NCI-H1436 (cell line): ENCODE measurements around the gene STOML3.
"Not testable (repeated sequence)": the region's sequence is repeated elsewhere in the genome, so short reads cannot be mapped to it uniquely, and the experiment has no call there.

Experiments
- DNase-seq: peaks from one replicate; lab custom pipeline; 2025; lab: John Stamatoyannopoulos, UW

Gene STOML3, protein sequence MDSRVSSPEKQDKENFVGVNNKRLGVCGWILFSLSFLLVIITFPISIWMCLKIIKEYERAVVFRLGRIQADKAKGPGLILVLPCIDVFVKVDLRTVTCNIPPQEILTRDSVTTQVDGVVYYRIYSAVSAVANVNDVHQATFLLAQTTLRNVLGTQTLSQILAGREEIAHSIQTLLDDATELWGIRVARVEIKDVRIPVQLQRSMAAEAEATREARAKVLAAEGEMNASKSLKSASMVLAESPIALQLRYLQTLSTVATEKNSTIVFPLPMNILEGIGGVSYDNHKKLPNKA

DNA sequence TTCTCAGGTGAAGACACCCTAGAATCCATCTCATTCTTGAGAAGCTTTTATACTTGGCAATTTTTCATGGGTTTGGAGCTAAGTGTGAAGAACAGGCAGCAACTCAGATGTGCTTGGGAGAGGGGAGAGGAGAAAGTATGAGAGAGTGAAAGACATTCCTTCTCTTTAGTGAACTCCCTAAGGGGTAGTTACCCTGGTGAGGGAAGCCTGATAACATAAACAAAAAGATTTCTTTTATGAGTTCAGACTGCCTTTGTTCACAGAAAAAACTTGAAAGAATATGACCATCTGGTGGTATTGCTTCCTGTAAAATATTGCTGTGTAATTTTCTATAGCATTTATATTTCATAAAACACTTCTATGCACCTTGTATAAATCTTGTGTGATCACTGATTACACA is at the start of gene STOML3:
Gene STOML3, minus strand, starts transcription at position 139 of the 400 bp plus-strand sequence. Its CDS starts 110 bp downstream, at position 29.
- DNase-seq, result no peak

DNA sequence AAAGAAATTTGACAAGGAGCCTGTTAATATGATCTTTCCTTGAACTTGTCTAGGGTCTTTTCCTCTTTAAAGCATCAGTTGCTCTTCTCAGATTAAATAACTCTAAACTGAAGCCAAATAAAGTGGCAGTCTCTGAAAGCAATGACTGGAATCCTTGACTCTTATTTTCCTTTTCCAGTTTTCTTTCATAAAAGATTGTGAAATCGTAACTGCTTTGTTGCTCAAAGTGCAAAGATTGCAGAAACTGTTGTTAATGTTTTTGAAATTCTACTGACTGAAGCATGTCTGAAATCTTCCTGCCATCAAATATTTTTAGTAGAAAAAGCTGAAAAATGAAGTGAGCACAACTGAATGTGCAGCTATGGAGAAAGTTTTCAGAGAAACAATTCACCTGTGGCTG is 49.6 kb upstream of the STOML3 start:
- DNase-seq, result no peak

DNA sequence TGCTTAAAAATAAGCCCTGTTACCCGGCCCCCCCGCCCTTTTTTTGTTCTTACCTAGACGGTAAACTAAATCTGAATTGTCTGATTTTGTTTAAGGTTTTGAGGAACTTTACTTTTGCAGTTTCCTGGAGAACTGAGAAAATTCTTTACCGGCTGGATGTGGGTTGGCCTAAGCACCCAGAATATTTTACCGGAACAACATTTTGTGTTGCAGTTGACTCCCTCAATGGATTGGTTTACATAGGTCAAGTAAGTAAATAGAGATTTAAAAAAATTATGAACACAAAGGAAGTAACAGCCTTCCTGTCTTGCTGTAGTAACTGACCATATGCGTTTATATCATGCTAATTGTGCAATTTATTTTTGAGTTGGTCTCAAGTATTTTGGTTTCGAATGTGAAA is 48.4 kb upstream of the STOML3 start:
- no peak for DNase-seq

DNA sequence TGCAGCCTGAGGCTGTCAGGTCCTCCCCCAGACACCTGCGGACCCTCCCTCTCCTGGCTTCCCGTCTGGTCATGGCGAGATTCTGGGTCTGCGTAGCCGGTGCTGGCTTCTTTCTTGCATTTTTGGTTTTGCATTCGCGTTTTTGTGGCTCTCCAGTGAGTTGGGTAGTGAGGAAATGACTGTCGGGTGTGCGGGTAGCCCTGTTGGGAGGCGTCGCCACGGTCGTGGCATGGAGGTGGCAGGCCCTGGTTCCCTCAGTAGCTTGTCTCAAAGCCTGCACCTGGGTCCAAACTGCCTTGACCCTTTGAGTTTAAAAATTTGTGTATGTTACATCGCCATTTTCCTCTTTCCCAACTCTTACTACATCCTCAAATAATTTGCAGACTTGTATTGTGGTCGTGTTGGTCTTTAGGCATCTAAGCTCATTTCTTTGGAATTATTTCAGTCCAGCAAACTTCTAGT is 48.0 kb upstream of the STOML3 start:
- no peak for DNase-seq

DNA sequence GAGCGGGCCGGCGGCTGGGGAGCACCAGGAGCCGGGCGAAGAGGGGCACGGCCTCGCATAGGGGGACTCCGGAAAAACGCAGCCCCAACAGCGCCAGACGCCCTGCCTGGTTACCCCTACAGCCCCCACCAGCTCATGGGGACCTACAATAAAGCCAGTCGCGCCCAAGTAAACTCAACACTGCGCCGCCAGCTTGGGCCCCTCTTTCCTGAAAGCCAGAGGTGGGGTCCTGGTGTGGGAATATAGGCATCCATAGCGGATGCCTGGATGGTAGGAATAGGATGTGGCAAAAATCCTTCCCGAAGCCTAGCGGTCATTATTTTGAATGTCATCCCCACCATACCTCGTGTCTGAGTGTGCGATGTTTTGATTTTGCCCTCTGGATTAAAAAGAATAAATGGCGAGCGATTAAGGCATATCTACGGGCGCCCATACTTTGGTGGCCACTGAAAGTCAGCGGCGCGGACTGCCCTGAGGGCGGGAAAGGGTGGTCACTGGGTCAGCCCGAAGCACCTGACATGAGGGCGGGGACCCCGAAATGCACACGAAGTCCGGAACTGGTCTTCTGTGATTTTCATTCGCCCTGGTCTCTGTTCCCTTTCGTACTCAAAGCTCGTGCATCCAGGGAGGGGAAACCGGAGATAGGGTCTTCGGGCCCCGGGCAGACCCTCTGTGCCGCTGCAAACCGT is 47.4 kb upstream of the STOML3 start, which contains the start of the genes NHLRC3 and PROSER1:
Gene NHLRC3, plus strand, starts transcription at position 577 of the 689 bp plus-strand sequence. CDS start 184 bp downstream, outside the sequence.
Gene PROSER1, minus strand, starts transcription at position 210 of the 689 bp plus-strand sequence. CDS start 847 bp downstream, outside the sequence.
- DNase-seq, result peak; percentile 79

DNA sequence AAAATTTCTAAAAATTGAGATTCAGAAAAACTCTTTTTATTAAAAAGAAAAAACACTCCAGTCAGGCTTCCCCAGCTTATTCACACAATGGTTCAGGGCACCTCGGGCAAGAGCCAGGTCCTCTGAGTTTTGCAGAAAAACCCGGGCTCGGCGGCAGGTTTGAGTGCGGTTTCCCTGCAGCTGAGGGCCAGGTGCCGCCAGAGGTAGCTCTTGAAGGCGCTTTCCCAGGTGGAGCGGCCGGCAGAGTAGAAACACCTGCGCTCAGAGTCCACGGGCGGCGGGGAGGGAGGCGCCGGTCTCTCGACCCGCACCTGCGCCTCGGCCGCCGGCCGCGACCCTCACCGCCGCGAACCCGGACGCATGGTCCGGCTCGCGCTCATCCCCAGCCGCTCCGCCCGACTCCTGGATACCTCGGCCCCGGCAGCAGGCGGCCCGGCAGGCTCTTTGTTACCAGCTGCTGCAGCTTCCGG is 46.8 kb upstream of the STOML3 start:
- peak; percentile 32 for DNase-seq

DNA sequence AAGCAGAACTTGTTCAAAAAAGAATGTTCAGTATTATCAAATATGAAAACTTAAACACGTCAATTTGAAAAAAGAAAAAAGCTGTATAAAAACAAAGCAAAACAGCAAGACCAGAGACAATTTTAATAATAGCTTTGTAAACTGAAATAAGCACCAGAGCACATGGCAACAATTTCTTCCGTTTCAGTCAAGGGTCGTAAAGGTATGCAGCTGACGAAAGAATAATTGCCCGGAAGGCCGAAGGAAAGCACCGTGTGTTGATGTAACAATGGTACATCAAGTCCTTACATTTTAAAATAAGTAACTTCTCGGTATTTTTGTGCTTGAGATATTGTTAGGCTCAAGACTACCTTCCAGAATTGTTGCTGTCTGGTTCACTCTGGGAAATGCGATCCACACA is 45.6 kb upstream of the STOML3 start:
- DNase-seq, result no peak

DNA sequence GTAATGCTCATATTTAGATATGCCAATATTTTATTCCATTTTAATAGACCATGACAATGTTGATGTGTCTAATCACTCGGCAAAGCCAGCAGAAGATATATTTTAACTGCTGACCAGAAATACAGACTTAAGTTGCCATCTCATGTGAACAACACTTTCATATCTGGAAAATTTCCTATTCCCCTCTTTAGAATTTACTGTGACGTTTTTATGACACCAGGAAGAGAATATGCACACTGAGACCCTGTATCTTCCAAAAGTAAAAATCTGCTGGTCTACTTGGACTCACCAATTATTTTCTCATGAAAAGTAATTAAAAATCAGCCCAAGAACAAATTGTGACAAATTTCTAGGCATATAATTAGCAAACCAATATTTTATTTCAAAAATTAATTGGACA is 45.2 kb upstream of the STOML3 start:
- DNase-seq, result no peak

DNA sequence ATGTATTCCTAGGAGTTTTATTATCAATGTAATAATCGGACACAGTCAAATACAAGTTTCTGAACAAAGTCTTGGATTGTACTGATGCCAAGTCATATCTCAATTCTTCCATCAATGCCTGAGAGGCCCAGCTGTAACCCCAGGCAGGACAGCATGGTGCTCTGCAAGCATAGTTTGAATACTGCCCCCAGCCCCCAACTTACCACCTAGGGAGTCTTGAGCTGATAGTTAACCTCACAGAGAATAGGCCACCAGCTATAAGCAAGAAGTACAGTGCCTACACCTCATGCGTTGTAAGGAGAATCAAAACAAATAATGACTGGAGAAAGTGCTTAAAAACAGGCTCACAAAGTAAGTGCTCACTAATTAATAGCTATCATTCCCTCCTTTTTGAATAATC is 44.6 kb upstream of the STOML3 start:
- DNase-seq, result no peak

DNA sequence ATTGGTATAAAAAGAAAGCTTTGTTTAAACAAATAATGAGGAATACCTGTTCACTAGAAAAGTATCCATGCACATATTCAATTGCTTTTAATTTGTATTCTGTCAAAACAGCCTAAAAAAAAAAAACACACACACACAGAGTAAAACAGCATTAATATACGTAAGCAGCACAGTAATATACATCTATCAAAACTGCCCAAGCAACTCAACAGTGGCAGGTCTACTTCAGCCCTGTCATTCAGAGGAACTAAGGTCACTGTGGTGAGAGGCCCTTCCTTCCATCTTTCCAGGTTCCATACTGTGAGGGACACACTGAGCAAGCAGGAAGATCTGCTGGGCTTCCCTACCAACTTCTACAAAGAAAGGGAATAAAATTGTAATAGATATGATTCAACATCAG is 43.5 kb upstream of the STOML3 start:
- DNase-seq, result no peak

DNA sequence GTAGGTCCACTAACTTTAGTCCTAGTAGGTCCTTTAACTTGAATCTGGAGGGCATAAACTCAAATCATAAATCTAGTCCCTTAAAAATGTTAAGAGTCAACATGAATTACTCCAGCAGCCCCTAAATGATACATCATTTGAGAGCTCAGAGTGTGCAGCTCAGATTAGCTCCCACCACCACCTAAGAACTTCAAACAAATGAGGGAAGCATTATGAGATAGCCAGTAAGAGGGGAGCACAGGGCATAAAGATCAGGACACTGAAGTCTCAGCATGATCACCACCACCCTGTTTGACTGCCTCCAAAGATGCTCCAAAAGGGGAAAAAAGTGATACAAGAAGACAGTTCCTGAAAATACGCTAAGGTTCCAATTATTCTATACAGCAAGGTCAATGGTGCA is 41.5 kb upstream of the STOML3 start:
- no peak for DNase-seq

DNA sequence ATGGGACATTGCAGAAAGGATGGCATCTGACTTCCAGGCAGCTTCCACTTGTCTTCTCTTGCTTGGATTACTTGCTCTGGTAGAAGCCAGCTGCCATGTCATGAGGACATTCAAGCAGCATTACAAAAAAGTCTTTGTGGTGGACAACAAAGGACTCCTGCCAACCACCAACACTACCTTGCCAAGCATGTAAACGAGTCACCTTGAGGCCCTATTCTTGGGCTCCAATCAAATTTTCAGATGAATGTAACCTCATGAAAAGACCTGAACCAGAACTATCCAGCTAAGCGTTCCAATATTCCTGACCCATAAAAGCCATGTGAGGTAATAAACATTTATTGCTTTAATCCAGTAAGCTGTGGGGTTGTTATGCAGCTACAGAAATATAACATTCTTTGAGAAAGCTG is 34.8 kb upstream of the STOML3 start:
- no peak for DNase-seq

DNA sequence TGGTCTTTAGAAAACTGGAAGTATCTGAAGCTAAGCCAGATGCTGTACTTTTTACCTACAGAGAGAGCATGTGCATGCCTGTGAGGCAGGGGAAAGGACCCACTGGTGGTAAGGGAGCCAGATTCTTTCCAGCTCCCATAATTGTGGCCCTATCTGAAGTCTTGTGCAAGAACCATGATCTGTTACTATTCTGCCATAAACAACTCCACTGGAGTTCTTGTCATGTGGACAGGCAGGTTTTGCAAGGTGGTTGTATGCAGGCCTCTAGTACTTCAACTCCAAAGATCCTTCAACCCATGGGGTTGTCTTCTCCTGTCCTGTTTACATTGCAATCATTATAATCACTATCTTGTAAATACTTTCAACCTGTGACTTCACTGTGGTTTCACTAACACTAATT is 33.1 kb upstream of the STOML3 start:
- no peak for DNase-seq

DNA sequence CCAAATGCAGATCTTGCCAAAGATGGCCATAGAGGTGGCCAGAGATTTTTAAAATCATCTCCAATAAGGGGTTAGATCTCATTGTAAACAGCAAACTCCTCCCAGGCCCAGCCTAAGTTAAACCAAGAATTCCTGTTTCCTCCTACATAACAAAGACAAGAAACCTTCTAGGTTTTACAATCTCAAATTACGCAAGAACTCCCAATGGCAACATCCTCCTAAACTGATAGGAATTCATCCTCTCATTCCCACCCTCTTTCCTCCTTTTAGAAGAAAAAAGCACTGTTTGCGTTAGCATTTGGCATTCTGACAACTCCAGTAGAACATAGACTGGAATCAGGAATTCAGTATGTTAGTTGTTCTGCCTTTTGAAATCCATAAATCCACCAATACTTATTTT is 32.7 kb upstream of the STOML3 start:
- no peak for DNase-seq

DNA sequence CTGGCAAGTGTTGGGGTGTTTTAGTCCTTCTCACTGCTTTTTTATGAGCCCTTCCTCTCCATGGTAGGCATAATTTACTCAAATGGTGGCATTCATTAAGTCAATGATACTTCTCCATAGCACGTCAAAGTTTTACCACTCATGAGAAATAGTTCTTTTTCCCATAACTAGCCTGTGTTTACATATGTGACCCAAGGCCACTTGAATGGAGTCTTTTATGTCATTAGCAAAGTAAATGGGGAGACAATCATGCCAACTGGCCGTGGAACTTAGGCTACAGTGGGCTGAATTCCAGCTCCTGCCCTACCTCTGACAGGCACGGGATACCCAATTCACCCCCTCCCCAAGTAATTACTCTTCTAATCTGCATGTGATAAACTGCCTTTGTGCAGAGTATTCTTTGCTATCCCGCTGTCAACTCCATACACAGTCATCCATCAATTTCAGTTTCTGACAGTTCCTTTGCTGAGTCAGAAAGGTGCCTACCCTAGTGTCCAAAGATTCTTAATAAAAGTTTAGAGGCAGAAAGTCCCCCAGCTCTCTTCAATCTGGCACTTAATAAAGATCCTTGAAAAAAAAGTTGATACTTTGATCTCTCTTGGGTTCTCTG is 30.3 kb upstream of the STOML3 start:
- no peak for DNase-seq

DNA sequence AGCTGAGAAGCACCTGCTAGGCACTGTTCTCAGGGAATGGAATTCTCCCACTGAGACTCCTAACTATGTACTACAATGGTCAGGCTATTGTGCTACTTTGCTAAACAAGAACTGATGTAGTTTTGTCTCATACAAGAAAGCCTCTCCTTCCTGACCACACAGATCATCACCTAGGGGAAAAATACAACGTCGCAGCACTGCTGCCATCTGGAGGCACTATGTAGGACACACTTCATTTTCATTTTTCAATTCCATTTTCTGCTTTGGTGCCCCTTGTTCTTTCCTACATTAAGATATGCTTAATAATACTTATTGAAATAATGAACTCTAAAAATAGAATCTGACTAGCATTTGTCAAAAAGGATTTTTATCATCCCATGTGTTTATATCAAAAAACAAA is 26.2 kb upstream of the STOML3 start:
- peak; percentile 11 for DNase-seq

DNA sequence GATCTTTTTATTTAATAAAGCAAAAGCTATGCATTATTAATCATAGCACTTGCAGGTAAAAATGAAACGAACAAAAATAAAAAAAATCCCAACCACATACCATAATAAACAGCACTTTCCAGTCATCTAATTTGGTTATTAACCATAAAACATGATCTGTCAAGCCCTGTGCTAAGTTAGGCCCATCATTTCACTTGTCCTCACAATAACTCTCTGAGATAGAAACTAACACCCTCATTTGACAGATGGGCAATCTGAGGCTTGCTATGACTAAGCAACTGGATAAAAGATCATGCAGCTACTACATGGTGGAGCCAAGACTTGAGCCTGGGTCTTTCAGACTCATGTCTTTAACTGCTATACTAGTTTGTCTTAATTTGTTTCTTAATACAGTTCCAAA is 25.5 kb upstream of the STOML3 start:
- no peak for DNase-seq

DNA sequence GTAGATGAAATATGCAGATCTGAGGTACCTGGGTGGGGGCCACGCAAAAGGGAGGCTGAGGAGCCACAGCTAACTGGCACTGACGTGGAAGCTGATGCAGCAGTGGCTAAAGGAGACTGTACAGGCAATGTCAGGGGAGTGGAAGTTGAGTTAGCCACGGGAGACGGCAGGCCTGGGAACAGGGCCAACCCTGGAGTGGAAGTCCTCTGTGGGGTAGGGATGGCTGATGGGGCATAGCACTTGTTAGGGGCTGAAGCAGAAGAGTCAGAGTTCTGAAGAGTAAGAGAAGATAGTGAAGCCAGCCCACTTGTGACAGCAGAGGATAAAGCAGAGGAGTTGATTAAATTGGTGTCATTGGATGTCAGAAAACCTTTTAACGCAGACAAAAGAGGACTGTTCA is 22.8 kb upstream of the STOML3 start:
- DNase-seq, result no peak

DNA sequence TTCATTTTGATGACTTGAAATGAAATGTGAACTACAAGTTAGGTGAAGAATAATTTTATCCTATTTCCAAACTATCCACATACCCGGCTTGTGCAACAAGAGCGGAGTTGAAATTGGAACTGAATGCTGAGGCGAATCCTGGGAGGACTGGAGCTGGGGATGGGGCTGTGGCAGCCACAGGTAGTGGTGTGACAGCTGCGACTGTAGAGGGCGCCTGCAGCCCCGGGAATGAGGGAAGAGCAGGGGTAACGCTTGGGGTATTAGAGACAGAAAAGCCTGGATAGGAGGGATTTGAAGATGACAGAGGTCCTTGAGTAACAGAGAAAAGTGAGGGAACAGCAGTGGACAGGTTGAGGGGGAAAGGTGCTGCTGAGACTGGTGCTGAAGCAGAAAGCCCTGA is 22.0 kb upstream of the STOML3 start:
- DNase-seq, result no peak

DNA sequence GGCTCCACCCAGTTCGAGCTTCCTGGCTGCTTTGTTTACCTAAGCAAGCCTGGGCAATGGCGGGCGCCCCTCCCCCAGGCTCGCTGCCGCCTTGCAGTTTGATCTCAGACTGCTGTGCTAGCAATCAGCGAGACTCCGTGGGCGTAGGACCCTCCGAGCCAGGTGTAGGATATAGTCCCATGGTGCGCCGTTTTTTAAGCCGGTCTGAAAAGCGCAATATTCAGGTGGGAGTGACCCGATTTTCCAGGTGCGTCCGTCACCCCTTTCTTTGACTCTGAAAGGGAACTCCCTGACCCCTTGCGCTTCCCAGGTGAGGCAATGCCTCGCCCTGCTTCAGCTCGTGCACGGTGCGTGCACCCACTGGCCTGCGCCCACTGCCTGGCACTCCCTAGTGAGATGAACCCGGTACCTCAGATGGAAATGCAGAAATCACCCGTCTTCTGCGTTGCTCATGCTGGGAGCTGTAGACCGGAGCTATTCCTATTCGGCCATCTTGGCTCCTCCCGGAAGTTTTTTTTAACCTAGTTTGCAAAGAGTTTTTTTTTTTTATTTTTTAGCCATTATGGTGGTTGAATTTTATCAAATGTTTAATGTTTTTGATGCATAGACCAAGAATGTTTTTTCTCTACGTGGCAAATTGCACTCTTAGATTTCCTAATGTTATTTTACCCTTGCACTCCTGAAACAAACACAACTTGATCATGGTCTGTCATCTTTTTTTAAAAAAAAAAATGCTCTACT is 15.9 kb upstream of the STOML3 start:
- DNase-seq, result not testable (repeated sequence)

DNA sequence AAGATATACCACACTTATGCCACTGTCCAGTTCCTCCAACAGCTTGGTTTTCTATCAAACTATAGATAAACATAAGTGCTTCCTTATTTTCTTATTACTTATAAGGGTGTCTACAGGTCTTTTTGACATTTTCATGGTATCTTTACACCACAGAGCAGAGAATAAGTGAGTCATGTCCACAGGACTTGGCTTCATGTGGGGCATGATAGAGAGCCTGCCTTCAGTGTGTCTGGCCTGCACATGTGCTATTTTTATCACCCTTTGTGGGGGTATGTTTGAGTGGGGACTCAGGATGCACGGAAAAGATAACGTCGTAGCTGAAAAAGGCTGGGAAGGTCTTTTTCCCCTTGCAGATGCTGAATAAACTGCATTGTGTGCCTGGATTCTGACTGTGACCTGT is 8.1 kb upstream of the STOML3 start:
- no peak for DNase-seq

DNA sequence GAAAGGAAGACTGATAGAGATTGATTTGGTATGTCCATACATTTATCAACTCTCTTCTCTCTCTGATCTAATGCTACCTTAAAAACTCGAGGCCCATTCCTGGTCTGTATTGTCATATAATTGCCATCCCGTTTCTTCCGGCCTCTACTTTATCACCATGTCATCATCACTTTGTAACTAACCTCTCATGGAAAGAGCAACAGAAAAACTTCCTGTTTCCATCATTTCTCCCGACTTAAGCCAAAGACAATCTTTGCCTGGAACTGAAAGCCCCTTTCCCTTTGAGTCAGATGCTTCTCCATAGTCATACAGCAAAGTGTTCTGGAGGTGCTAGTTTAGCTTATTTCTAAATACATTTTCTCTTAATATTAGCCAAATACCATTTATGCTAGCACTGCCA is 2.8 kb upstream of the STOML3 start:
- no peak for DNase-seq
